Hematopoietic multipotent progenitor cell treated with erythropoietin and hydrocortisone succinate and interleukin-3 and kit ligand, for 4 days (in vitro differentiated cells): ENCODE measurements around the gene ABCB10.
A peak's percentile ranks its signal among the peaks of the same experiment; 100 is the strongest.
"Not testable (repeated sequence)": the region's sequence is repeated elsewhere in the genome, so short reads cannot be mapped to it uniquely, and the experiment has no call there.

Source experiments
- DNase-seq: peaks from one replicate; pipeline ENCODE4 v3.0.0-alpha.2; 2015

Gene ABCB10

DNA sequence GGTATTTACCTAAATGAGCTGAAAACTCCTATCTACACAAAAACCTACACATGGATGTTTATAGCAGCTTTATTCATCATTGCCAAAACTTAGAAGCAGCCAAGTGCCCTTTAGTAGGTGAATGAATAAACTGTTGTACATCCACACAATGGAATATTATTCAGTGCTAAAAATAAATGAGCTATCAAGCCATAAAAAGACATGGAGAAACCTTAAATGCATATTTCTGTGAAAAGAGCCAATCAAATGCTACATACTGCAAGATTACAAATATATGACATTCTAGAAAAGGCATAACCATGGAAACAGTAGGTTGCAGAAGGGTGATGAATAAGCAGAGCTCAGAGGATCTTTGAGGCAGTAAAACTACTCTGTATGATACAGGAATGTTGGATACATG lies 23.3 kb downstream of the ABCB10 start:
- DNase-seq = no peak

DNA sequence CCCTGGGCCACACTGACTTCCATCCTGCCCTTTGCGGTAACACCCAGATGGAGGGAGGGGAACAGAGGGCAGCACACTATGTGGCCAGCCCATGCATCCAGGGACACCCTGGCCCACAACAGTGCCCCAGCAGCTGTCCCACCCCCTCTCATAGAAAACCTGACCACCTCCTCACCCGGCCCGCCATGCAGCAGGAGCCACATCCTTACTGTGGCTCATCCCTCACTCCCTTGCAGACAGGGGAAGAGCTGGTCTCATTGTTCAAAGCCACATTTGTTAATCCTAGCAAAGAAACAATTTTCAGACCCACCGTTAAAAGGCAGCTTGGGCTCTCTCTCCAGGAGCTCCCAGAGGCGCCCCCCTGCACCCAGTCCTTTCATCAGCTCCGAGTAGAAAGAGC lies 27.2 kb downstream of the ABCB10 start:
- DNase-seq = no peak

DNA sequence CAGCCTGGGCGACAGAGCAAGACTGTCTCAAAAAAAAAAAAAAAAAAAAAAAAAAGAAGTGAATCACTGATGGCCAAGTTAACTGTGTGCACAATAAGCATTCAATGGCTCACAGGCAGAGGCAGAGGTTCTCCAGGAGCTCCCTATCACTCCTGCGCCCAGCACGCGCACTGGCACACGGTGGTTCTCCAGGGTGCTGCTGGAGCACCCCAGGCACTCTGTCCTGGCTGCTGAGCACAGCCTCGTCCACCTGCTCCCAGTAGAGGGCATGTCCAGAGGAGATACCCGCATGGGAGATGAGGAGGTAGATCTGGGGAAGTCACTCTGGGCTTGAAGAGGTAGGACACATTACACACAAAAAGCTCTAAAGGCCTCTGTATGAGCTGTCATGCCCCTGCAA lies 28.9 kb downstream of the ABCB10 start:
- no peak for DNase-seq

DNA sequence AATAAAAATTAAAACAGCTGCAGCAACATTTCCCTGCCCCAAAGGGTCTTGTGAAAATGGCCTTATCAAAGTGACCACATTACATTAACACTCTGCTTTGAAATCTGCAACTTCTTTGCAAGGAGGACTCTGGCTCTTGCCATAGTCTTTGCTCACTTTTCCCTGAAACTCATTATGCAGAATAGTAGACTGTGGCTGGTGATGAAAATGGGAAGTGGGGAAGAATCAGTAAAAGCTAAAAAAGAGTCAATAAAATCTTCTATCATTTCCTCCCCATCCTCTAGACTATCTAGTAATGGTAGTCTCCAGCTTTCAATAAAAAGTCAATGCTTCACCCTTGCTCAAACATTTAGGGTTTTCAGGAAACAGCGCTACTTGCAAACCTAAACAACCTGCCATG lies 31.8 kb downstream of the ABCB10 start:
- no peak for DNase-seq

DNA sequence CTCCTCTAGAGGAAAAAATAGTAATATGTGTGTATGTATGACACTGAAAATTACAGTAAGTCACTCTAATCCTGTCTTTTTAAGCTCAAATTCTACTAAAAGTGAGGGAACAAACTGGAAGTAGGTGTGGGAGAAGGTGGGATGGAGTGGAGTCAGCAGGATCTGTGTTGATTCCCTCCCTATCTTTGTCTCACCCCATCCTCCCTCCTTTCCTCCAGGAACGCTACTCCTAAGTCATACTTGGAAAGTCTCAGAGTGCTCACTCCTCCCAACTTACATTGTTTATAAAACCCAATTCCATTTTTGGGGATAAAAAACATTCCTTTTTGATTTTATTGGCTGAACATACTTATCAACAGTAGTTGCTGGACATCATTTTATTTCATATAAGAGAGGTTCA lies 35.5 kb downstream of the ABCB10 start:
- no peak for DNase-seq

DNA sequence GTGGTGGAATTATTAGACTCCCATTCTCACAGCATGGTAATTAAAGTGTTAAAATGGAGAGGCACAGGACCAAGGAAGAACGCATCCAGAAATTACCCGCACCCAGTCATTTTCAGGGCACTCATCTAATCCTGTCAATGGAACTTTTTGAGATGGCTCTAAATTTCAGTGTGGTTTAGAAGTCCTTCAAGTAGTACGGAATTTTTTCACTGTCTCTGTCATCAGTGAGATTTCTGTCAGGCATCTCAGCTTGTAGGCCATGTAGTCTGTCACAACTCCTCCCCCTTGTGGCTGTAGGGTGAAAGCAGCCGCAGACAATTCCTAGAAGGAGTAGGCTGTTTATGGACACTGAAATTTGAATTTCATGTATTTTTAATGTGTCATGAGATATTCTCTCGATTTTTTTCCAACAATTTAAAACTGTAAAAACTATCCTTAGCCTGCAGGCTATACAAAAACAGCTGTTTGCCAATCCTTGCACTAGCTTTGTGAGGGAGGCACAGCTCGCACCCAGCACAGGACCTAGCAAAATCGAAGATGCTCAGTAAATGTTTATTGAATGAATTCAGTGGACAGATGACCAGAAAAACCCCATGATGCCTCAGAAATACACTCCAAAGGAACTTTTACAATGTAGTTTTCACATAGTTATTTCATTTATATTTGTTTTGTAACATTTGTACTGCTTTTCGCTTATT lies 43.8 kb downstream of the ABCB10 start:
- DNase-seq = peak; percentile 88

DNA sequence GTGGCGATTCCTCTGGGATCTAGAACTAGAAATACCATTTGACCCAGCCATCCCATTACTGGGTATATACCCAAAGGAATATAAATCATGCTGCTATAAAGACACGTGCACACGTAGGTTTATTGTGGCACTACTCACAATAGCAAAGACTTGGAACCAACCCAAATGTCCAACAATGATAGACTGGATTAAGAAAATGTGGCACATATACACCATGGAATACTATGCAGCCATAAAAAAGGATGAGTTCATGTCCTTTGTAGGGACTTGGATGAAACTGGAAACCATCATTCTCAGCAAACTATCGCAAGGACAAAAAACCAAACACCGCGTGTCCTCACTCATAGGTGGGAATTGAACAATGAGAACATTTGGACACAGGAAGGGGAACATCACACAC lies 46.9 kb downstream of the ABCB10 start:
- not testable (repeated sequence) for DNase-seq

DNA sequence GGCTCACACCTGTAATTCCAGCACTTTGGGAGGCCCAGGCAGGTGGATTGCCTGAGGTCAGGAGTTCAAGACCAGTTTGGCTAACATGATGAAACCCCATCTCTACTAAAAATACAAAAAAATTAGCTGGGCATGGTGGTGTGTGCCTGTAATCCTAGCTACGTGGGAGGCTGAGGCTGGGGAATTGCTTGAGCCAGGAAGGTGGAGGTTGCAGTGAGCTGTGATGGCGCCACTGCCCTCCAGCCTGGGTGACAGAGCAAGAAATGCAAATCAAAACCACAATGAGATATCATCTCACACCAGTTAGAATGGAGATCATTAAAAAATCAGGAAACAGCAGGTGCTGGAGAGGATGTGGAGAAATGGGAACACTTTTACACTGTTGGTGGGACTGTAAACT lies 47.3 kb downstream of the ABCB10 start:
- DNase-seq = peak; percentile 23

DNA sequence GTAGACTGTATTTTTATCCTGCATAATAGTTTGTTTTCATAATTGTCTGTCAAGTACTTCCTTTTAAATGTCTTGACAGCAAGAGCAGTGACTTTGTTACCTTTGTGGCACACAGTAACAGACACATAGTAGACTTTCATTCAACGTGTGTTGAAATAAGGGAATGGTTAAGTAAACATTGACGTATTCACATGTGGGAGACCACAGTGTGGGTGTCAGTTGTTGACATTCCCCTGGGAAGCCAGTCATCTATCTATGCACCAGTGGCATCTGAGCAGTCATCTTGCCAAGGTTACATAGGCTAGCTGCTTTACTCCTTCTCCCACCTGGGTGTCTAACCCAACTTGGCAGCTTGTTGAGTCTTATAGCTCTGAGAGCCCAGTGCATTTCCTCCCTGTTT lies 48.9 kb downstream of the ABCB10 start:
- DNase-seq = no peak

DNA sequence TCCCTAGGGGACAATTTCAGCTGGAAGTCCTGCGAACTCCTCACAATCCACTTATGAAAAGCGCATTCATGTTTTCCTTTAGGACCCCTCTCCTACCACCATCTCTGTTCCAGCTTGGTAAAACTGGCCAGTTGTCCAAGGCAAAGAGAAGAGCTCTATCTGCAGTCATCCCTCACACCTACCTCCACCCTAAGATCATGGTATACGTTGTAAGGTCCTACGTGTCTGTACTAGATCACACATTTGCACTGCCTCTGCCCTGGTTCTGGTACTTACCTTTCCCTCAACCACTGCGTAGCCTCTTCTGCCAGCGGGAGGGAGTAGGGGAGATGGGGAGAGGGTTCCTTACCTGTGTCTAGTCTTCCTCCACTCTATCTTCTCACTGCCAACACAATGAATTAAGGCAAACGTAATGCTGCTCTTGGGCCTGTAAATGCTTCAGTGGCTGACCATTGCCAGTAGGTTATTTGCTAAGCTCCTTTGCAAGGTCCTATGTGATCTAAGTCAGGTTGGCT lies 49.6 kb downstream of the ABCB10 start:
- peak; percentile 10 for DNase-seq

DNA sequence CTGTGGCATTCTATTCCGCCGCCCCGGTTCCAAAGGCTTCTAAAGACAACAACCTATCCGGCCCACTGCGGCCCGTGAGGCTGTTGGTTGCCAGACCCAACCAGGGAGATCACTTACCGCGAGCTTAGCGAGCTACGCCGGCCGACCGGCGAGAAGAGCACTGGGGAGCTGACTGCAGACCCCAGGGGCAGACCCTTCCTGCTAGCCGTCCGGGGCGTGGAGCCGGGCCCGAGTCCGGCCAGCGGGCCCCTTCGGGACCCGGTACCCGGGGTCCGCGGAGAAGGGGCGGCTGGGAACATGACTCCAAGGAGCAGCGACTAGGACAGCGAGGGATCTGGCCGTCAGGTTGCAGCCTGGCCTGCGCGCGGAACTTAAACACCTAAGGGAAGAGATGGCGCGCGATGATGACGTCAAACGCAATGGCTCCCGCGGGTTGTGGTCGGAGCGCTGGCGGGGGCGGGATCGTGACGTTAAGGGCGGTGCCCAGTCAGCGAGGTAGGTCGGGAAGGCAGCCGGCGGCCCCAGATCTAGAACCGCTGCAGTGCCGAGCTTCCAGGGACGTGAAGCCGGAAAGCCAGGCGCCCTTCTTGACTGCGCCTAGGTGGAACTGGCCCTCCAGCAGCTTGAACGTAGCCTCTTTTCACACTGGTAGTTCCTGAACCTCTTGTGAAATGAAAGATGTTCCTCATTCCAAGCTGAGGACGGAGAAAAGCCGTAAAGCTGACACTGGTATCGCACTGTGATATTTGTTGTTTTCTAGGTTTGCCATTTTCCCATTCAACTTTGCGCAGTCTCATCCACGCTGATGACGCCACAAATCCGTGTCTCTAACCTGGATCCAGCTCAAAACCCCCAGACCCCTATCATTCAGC lies 50.3 kb downstream of the ABCB10 start, which contains the start of gene NUP133:
TSS of gene NUP133 (minus strand) at position 391 of the 872 bp plus-strand sequence. CDS start at position 299, 92 bp downstream.
- peak; percentile 99 for DNase-seq

DNA sequence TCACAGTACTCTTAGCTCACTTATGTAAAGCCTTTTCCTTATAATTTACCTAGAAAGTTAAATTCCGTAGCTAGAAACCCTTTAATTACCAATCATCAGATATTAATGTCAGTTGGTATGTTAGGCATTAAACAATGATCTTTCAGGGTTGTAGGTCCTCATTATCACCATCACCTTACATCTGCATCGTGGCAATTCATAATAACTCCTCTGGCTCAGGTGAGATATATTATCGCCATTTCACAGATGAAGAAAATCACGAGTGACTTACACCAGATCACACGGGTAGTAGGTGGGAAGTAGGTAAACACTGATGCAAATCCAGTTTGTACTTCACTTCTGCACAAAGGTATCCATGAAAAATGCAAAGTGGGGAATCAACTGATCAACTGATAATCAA lies 51.0 kb downstream of the ABCB10 start:
- no peak for DNase-seq

DNA sequence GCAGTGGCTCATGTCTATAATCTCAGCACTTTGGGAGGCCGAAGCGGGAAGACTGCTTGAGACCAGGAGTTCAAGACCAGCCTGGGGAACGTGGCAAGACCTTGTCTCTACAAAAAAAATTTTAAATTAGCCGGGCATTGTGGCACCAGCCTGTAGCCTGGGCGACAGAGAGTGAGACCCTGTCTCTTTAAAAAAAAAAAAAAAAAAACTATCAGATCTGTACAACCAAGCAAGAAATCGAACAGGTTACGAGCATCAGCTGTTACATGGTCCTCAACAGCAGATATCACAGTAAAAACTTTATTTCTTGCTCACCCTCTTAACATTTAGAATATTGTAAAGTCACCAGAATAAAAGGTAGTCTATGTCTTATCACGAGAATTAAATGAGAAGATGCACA lies 51.9 kb downstream of the ABCB10 start:
- DNase-seq = no peak

DNA sequence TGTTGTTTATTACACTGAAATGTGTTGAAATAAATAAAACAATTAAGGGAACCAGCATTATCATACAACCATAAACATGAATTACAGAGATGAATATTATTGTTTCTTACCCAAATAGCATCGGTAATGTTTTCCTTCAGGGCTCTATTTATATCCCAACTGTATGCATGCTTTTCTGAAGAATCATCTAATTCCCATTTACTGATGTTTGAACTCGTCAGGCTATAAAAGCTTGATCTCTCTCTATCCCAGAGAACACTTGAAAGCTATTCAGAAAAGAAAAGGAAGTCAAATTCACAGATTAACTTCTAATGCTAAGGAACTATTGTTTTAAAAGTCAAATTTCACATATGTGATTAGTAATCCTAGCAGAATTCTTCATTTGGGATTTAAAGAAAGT lies 62.7 kb downstream of the ABCB10 start:
- DNase-seq = no peak

DNA sequence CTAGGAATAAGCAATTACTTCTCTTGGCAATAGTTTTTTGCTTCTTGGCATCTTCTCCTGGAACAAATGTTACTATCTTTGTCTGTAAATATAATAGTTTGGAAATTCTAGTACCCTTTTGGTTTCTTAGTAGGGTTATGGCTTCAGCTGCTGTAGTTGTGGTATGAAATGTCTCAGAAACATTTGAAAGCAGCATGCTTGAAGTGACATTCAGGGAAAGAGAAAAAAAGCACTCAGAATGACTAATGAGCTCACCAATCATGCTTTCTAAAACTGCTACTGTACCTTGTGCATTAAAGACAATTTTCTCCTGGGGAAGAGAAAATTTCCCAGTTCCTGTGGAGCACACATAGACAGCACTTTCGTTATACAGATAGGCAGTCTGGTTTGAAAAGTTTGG lies 71.3 kb downstream of the ABCB10 start:
- no peak for DNase-seq

DNA sequence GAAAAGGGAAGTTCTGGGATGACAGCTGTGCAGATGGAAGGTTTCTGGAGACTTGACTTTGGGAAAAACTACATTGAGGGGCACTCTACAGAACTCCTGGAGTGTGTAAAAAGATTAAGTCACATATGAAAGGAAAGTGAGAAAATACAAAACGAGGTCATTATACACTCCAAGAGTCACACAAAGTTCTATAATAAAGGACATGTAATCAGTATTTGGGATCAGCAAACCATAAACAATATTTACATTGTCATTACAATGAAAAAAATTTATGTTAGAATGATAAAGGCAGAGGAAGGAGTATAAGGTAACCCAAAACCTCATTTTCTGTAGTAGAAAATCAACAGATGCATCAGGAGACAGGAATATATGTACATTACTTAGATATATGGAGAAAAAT lies 73.2 kb downstream of the ABCB10 start:
- DNase-seq = no peak

DNA sequence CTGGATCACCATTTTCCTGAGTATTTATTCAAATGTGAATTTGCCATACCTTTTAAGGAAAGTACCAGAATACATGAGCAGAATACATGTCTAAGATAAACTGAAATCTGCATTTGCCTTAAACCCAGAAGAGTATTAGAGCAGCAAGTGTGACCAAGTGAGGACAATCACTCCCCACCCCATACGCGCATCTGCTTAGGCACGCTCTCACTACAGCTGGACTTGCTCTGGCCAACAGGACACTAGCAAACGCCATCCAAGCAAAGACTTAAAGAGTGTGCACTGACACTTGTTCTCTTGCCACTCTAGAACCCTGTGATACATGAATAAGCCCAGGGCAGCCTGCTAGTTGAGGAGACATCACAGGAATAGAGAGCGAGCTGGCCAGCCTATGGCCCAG lies 76.0 kb downstream of the ABCB10 start:
- DNase-seq = no peak

DNA sequence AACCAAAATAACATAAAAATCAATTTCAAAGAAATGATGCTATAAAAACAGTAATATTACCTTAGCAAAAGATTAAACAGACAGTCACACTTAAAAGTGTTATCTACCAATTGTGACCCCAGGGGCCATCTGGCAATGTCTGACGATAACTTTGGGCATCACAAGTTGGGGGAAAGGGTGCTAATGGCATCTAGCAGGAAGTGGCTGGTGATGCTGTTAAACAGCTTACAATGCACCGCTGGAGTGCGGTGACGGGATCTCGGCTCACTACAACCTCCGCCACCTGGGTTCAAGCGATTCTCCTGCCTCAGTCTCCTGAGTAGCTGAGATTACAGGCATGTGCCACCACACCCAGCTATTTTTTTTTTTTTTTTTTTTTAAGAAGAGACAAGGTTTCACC lies 78.0 kb downstream of the ABCB10 start:
- no peak for DNase-seq

DNA sequence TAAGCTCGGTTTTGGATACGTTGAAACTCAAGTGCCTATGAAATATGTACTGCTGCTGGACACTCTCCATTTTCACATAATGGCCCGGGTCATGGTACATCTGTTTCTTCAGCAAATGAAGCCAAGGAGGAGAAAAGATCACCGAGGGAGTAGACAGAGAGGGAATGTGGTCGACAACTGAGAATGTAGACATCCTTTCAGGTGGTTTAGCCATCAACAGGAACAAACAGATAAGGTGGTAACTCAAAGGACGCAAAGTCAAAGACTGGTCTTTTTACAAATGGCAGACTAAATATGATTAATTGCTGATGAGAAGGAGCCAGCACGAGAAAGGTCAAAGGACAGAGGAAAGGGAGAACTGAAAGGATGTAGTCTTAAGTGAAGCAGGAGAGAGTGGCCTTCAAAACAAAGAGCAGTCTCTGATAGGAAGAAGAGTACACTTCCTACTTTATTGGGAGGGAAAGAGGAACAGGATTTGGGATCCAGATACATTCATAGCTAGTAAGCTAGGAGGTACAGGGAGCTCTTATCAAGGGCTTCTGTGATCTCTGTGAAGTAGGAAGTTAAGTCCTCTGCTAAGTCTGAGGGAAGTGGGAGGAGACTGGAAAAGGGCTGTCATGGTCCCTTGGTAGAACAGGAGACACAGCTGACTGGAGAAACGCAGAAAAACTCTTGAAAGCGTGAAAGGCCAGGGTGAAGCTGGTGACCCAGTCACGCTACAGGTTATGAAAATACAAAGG lies 78.7 kb downstream of the ABCB10 start:
- DNase-seq = peak; percentile 28

DNA sequence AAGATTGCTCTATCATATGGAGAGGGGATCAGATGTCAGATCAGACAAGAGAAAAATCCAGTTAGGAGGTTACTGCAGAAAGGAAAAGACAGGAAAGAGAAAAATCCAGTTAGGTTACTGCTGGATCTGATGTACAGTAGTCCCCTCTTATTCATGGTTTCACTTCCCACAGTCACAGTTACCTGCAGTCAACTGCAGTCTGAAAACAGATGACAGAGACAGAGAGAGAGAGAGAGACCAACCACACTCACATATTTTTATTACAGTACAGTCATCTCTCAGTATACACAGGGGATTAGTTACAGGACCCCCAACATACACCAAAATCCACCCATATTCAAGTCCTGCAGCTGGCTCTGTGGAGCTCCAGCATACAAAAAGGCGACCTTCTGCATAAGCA lies 79.7 kb downstream of the ABCB10 start:
- DNase-seq = no peak

DNA sequence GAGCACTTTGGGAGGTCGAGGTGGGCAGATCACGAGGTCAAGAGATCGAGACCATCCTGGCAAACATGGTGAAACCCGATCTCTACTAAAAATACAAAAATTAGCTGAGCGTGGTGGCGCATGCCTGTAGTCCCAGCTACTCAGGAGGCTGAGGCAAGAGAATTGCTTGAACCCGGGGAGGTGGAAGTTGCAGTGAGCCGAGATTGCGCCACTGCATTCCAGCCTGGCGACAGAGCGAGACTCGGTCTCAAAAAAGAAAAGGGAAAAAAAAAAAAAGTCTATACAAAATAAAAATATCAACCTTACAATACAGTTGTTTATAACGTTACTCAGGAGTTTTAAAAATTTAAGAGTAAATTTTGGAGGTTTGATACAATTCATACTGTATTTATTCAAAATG lies 82.6 kb downstream of the ABCB10 start:
- not testable (repeated sequence) for DNase-seq

DNA sequence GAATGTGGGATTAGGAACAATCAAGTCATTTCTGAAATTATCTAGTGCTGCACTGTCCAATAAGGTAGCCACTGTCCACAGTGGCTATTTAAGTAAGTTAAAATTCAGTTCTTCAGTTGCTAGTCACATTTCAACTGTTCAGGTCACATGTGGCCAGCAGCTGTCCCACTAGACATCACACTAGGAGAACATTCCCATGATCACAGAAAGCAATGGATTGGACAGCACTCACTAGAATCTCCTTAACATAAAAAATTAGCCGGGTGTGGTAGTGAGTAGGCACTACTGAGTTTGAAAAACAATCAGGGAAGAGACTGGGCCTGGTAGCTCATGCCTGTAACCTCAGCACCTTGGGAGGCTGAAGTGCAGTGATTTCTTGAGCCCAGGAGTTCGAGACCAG lies 84.0 kb downstream of the ABCB10 start:
- no peak for DNase-seq

DNA sequence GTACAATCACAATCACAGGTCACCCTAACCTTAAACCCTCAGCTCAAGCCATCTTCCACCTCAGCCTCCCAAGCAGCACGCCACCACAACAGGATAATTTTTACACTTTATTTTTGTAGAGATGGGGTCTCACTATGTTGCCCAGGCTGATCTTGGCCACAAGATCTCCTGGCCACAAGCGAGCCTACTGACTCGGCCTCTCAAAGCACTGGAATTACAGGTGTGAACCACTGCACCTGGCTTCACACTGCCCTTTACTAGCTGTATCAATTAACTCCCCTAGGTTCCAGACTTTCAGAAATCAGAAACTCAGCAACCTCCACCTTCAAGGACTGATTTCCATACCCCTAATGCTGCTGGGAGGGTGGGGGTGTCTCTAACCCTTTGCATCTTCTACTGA lies 87.3 kb downstream of the ABCB10 start:
- DNase-seq = no peak
